Glomerular visceral epithelial cell (primary cell): ENCODE data around the gene BICDL2.
A peak's percentile ranks its signal among the peaks of the same experiment; 100 is the strongest.

Source experiments
- DNase-seq: peaks from one replicate; pipeline ENCODE4 v3.0.0-alpha.2; 2016; ENCODE audit errors: extremely low spot score

The BICDL2 gene

GRCh38 chr16:3047387-3047720, 10.6 kb upstream of the BICDL2 start:
- no peak for DNase-seq

GRCh38 chr16:3046641-3047386, 10.1 kb upstream of the BICDL2 start:
- no peak for DNase-seq

- no peak for DNase-seq
Measured at GRCh38 chr16:3045758-3046640, 9.3 kb upstream of the BICDL2 start, which contains the start of gene MMP25. Gene MMP25 (plus strand): TSS chr16:3046561. CDS start chr16:3046918, 357 bp downstream.

GRCh38 chr16:3044708-3045107, 8.0 kb upstream of the BICDL2 start:
- DNase-seq: no peak

GRCh38 chr16:3042376-3042775, 5.6 kb upstream of the BICDL2 start:
- no peak for DNase-seq

GRCh38 chr16:3038896-3039295, 2.2 kb upstream of the BICDL2 start:
- DNase-seq: no peak

GRCh38 chr16:3038256-3038655, 1.5 kb upstream of the BICDL2 start:
- no peak for DNase-seq

GRCh38 chr16:3035972-3036725, 595 bp downstream of the BICDL2 start:
- DNase-seq: no peak

- no peak for DNase-seq
Measured at GRCh38 chr16:3035289-3035971, 1.3 kb downstream of the BICDL2 start.

GRCh38 chr16:3032624-3033023, 4.1 kb downstream of the BICDL2 start:
- DNase-seq: no peak

GRCh38 chr16:3030222-3031212, 6.2 kb downstream of the BICDL2 start:
- no peak for DNase-seq

- no peak for DNase-seq
Measured at GRCh38 chr16:3029491-3030221, 7.1 kb downstream of the BICDL2 start.

- no peak for DNase-seq
Measured at GRCh38 chr16:3028716-3029319, 7.9 kb downstream of the BICDL2 start.

GRCh38 chr16:3027983-3028715, 8.6 kb downstream of the BICDL2 start:
- peak; percentile 87 for DNase-seq

- DNase-seq: no peak
Measured at GRCh38 chr16:3027489-3027795, 9.3 kb downstream of the BICDL2 start.

- DNase-seq: no peak
Measured at GRCh38 chr16:3026609-3027488, 9.9 kb downstream of the BICDL2 start.

GRCh38 chr16:3026003-3026378, 10.8 kb downstream of the BICDL2 start:
- no peak for DNase-seq
